ENCODE measurements around the gene SSC5D.

Gene SSC5D

GRCh38 chr19:55454787-55455243 lies 33.4 kb upstream of the SSC5D start:
- in situ Hi-C loops (cut with HindIII; ENCODE audit: low sequenced_read_pairs): no loop called here

GRCh38 chr19:55455576-55456235 lies 32.5 kb upstream of the SSC5D start:
- in situ Hi-C loops (cut with HindIII; ENCODE audit: low sequenced_read_pairs): no loop called here

GRCh38 chr19:55456347-55456746 lies 31.9 kb upstream of the SSC5D start:
- in situ Hi-C loops (cut with HindIII; ENCODE audit: low sequenced_read_pairs): no loop called here

- in situ Hi-C loops (cut with HindIII; ENCODE audit: low sequenced_read_pairs): no loop called here
Measured at GRCh38 chr19:55457683-55458457, 30.4 kb upstream of the SSC5D start.

DNA sequence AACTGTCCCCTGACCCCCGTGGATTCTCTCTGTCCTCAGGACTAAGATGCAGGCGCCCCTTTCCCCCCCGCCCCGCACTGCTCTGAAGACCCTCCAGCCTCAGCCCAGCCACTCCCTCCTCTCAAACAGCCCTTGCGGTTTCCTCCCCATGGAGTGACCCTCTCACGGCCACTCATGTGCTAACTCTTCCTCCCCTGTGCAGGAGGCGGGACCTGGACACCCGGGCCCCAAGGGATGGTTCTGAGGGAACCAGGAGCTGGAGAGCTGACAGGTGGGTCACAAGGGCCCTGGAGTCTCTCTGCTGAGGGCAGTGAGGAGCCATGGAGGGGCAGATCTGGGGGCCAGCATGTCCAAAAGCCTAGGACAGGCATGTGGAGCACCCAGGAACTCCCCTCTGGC lies 28.7 kb upstream of the SSC5D start:
- in situ Hi-C loops (cut with HindIII; ENCODE audit: low sequenced_read_pairs): no loop called here

GRCh38 chr19:55459950-55460657 lies 28.1 kb upstream of the SSC5D start:
- in situ Hi-C loops (cut with HindIII; ENCODE audit: low sequenced_read_pairs): no loop called here

DNA sequence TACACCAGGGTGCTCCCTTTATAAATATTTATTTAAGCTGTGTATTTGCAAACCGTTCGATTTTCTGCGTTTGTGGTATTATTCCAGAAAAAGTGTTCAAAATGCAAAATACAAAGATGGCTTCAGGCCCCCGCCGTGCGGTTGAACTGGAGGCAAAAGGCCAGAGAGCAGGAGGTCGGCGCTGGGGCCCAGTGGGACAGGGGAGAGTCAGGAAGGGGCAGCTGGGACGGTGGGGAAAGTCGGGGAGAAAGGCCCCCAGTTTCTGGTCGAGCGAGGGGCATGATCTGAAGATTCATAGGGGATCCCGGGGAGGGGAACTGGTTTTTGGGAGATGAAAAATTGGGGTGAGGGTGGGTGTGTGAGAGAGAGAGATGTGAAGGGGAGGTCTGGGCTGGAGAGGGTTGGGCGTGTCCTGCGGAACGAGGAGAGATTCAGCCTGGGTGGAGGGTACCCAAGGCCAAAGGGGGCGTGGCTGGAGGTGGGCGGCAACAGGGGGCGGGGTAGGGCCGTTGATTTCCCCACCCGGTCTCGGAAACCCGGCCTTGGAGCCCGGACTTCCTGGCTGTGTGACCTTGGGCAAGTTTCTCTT lies 27.5 kb upstream of the SSC5D start:
- in situ Hi-C loops (cut with HindIII; ENCODE audit: low sequenced_read_pairs): no loop called here

- in situ Hi-C loops (cut with HindIII; ENCODE audit: low sequenced_read_pairs): no loop called here
Measured at GRCh38 chr19:55461259-55461973, 26.8 kb upstream of the SSC5D start, which contains the start of gene ISOC2. TSS of gene ISOC2 (minus strand) at chr19:55461642. CDS start at chr19:55456486, 5,156 bp downstream.

- in situ Hi-C loops (cut with HindIII; ENCODE audit: low sequenced_read_pairs): no loop called here
Measured at GRCh38 chr19:55461974-55462626, 26.1 kb upstream of the SSC5D start.

- in situ Hi-C loops (cut with HindIII; ENCODE audit: low sequenced_read_pairs): no loop called here
Measured at GRCh38 chr19:55462722-55463121, 25.5 kb upstream of the SSC5D start.

GRCh38 chr19:55463583-55464031 lies 24.6 kb upstream of the SSC5D start:
- in situ Hi-C loops (cut with HindIII; ENCODE audit: low sequenced_read_pairs): no loop called here

DNA sequence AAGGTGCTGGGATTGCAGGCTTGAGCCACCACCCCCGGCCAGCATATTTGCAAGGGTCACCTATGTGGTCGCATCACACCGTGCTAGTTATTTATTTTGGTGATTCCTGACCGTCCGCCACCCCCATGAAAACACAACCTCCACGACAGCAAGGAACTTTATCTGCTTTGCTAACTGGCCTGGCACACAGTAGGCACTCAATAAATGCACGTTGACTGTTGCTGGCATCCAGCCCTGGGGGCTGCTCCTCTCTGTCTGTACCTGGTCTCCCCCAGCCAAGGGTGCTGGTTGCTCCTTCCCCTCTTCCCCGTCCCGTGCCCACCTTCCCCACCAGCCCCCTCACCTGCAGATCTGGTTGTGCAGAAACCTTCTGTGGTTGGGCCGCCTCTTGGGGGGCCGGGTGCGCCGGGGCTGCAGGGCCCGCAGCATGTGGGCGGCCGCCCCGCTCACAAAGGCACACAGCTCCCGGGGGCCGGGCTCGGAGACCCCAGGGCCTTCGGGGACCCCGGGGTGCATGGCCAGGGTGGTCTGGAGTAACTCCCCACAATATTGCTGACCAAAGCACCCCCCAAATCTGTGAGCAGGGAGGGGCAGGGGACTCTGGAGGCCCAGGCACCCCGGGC lies 24.1 kb upstream of the SSC5D start:
- in situ Hi-C loops (cut with HindIII; ENCODE audit: low sequenced_read_pairs): no loop called here

- in situ Hi-C loops (cut with HindIII; ENCODE audit: low sequenced_read_pairs): no loop called here
Measured at GRCh38 chr19:55464662-55465054, 23.6 kb upstream of the SSC5D start, which contains the start of gene C19orf85. TSS of gene C19orf85 (minus strand) at chr19:55464751. CDS start at chr19:55464554, 197 bp downstream.

DNA sequence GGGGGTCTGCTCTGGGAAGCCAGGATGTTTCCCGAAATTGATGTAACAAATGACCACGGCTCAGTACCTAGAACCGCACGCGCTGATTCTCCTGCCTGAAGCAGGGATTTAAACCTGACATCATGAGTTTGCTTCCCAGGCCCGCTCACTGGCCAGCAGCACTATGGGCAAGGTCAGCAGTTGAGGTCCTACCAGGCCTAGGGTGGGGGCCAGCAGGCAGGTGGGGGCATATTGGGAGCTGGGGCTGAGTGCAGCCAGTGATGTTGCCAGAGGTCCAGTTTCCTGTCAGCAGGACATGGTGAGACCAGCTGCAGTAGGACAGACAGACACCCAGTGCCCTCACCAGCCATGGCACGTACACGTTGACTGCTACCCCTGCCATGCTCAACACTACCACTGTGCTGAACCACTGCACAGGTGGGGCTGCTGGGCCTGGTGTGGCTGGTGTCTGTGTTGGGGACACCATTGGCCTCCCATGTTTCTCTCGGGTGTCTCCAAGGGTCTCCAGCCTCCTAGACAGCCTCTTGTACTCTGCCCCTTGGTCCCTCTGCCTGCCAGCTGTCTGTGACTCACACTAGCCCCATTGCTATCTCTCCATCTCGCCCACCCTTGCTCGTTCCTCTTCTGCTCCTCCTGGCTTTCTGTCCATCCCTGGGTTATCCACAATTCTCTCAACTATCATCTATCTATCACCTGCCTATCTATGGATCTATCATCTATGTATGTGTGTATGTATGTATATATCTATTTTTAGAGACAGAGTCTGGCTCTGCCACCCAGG lies 22.6 kb upstream of the SSC5D start:
- in situ Hi-C loops (cut with HindIII; ENCODE audit: low sequenced_read_pairs): no loop called here

- in situ Hi-C loops (cut with HindIII; ENCODE audit: low sequenced_read_pairs): no loop called here
Measured at GRCh38 chr19:55466241-55466614, 22.0 kb upstream of the SSC5D start.

DNA sequence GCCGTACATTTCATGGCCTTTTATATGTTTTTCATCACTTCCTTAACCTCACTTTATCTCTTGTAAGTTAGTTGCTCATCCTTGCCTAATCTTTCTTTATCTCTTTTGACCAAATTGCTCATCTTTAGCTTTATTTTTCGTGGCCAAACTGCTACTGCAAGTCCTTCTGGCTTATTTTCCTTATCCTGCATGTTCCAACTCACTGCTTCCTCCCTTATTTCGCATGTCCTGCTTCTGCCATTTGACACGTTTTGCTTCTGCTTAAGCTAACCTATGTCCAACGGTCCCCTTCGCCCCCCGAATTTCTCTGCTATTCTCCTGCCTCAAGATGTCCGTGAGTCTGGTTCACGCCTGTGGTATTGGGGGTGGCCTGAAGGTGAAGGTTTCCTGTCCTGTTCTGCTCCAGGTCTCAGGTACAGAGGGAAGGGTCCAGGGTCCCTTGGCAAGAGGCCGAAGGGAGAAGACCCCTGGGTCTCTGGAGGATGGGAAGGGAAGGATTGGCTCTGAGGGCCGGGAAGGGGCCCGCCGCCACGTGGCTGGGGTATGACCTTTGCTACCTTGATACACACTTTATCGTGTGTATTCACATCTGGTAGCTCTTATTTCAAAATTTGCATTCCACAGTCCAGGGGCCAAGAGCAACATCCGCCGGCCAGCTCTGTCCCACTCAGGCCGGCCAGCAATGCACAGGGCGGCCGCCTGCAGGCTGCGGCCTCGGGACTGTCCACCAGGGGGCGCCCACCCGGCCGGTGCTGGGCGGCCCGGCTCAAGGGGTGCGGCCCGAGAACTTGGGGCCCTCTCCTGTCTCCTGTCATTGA lies 20.8 kb upstream of the SSC5D start:
- in situ Hi-C loops (cut with HindIII; ENCODE audit: low sequenced_read_pairs): no loop called here

DNA sequence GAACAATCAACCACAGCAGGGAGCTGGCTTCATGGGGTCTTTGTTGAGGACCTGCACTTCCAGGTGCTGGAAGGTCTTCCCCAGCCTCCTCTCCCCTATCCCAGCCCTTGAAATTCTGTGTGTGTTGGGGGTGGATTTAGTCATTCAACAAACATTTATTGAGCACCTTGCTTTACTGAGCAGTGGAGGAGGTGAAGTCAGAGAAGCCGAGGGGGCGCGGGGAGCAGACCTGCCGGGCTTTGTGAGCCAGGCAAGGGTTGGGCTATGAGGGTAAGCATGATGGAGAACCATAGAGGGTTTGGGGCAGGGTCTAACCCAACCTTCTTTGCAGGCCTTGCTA lies 20.2 kb upstream of the SSC5D start:
- in situ Hi-C loops (cut with HindIII; ENCODE audit: low sequenced_read_pairs): no loop called here

DNA sequence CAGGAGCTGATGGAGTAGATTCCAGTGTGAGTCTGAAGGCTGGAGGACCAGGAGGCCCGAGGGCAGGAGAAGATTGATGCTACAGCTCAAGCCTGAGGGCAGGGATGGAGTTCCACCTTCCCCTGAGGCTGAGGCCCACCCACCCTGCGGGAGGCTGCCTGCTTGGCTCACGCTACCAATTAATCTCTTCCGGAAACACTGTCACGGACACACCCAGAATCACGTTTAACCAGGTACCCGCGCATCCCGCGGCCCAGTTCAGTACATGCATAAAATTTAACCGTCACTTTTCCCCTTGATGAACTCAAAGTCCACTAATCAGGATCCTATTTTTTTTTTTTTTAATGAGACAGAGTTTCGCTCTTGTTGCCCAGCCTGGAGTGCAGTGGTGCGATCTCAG lies 17.0 kb upstream of the SSC5D start:
- in situ Hi-C loops (cut with HindIII; ENCODE audit: low sequenced_read_pairs): no loop called here

Data from DLD1 (cell line).